HepG2 (cell line): ENCODE measurements around the gene FAM110A.

Experiments
- DRAP1 ChIP-seq: IDR thresholded peaks from 2 replicates; pipeline ENCODE4 v1.6.1; 2016; ENCODE audit warnings: missing genetic modification reagents, missing compliant biosample characterization
- FOXA3 ChIP-seq: IDR thresholded peaks from 2 replicates; pipeline ENCODE4 v1.6.1; 2016; ENCODE audit warnings: missing genetic modification reagents, missing compliant biosample characterization
- PREB ChIP-seq: sonication (generic); formaldehyde crosslinking; IDR thresholded peaks from 2 replicates; pipeline ENCODE4 v1.4.0; 2020; ENCODE audit warnings: missing genetic modification reagents
- TGIF2 ChIP-seq: IDR thresholded peaks from 2 replicates; pipeline ENCODE4 v1.6.1; 2016; ENCODE audit warnings: control low read depth, missing compliant biosample characterization
- ZBTB21 ChIP-seq: sonication (generic); formaldehyde crosslinking; IDR thresholded peaks from 2 replicates; pipeline ENCODE4 v1.4.0; 2020; ENCODE audit warnings: missing genetic modification reagents
- ZNF142 ChIP-seq: sonication (generic); formaldehyde crosslinking; IDR thresholded peaks from 2 replicates; pipeline ENCODE4 v1.4.0; 2020; ENCODE audit warnings: missing genetic modification reagents
- ZNF20 ChIP-seq: sonication (generic); formaldehyde crosslinking; IDR thresholded peaks from 2 replicates; pipeline ENCODE4 v1.4.0; 2020; ENCODE audit warnings: mild to moderate bottlenecking, moderate library complexity, missing genetic modification reagents
- ZNF674 ChIP-seq: sonication (generic); formaldehyde crosslinking; IDR thresholded peaks from 2 replicates; pipeline ENCODE4 v1.5.0; 2020; ENCODE audit warnings: low read depth, mild to moderate bottlenecking, missing genetic modification reagents
- ZNF687 ChIP-seq: sonication (generic); formaldehyde crosslinking; IDR thresholded peaks from 2 replicates; pipeline ENCODE4 v1.5.1; 2020; ENCODE audit warnings: mild to moderate bottlenecking, missing genetic modification reagents, moderate library complexity

GRCh38 chr20:805713-806112 is 27.8 kb upstream of the FAM110A start:
- TF ChIP-seq ZNF687 (CRISPR knock-in tag) = no peak
- TF ChIP-seq DRAP1 (CRISPR knock-in tag) = no peak
- no peak for TF ChIP-seq ZNF142
- no peak for TF ChIP-seq PREB (CRISPR knock-in tag)
- no peak for TF ChIP-seq FOXA3 (CRISPR knock-in tag)
- no peak for TF ChIP-seq ZBTB21 (CRISPR knock-in tag)
- TF ChIP-seq ZNF20 (CRISPR knock-in tag) = no peak
- no peak for TF ChIP-seq TGIF2 (CRISPR knock-in tag)
- no peak for TF ChIP-seq ZNF674
